GM19035 (cell line): ENCODE results near the gene ZNRF3.

ENCODE experiments used
- ATAC-seq: cut with Tn5 transposase; IDR thresholded peaks from one replicate; pipeline ENCODE4 v1.9.1; 2021; ENCODE audit not compliant: unreplicated experiment

The ZNRF3 gene

GRCh38 chr22:28950617-28951411 lies 67.4 kb downstream of the ZNRF3 start:
- ATAC-seq = no peak

GRCh38 chr22:28951530-28951929 lies 68.2 kb downstream of the ZNRF3 start:
- ATAC-seq = no peak

DNA sequence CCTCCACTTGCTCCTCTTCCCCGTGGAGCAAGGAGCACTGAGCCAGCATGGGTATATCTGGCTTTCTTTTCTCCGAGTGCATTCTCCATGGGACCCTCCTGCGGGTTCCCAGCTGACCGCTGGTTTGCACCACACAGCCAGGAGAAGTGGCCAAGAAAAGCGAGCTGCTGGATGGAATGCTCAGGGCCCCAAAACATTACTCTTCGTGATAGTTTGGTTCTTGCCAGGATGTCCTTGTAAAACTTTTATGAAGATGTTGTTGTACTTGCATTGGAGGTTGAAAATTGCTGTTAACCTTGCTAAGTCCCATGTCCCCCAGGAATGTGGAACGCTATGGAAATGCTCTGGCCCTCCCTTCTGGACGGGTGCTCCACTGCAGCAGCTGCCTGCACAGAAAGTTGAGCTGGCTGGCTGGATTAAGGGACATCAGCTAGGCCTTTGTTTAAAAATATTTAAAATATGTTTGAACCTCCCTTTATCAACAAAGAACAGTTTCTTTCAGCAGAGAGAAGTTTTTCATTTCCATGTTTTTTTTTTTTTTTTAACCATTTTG lies 68.7 kb downstream of the ZNRF3 start:
- ATAC-seq = no peak

GRCh38 chr22:28952857-28953256 lies 69.5 kb downstream of the ZNRF3 start:
- no peak for ATAC-seq

GRCh38 chr22:28953403-28953802 lies 70.0 kb downstream of the ZNRF3 start:
- ATAC-seq = no peak

- ATAC-seq = no peak
Measured at GRCh38 chr22:28953976-28954880, 70.9 kb downstream of the ZNRF3 start.

- ATAC-seq = no peak
Measured at GRCh38 chr22:28955817-28956216, 72.4 kb downstream of the ZNRF3 start.

DNA sequence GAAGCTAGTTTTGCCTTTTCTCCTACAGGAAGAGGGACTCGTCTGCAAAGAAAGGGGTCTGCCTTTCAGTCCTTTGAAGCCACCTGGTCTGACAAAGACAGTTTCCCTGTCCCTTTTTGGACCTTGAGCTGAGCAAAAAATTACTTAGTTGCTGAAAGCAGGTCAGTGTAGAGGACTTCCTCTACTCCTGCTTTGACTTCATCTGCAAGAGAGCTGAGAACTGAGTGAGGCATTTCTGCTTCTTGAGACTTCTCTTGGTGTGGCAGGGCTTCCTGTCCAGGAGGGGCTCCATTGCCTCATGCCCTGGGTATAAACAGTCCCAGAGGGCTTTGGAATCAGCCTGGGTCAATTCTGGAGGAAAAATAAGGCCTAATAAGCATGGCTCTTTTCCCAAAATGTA lies 73.1 kb downstream of the ZNRF3 start:
- no peak for ATAC-seq

- no peak for ATAC-seq
Measured at GRCh38 chr22:28958611-28959010, 75.2 kb downstream of the ZNRF3 start.

DNA sequence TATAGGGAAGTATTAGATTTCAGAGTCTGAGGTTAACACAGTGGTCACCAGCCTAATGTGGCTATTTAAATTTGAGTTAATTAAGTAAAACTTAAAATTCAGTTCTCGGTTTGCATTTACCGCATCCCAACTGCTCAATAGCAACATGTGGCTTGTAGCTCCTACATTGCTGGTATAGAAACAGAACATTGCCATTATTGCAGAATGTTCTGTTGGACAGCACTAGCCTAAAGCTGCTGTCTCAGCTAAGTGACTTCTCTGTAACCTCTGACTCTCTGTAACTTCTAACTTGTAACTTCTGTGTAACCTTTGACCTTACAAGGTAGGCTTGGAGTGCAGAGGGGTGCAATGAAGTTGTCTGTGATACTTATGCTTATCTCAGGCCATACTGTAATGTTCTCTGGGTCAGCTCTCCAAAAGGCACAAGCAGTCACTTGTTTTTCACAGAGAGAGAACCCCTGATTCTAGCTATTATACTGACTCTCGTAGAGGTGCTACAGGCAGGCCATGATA lies 78.7 kb downstream of the ZNRF3 start:
- no peak for ATAC-seq

DNA sequence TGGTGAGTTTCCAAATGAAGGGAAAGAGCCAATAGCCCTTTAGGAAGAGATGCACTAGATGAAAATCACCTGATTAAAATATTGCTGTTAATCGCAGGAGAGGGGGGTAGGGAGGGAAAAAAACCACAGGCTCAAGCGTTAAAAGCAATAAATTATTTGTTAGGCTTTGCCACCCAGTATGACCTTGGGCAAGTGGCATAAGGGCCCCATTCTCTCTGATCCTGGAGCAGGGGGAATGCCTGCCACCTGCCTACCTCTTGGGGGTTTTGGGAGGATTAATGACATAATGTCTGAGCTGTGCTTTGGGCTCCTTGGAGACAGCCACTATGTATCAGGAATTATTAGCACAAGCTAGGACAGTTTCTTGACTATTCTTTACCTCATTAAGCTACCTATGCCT lies 80.0 kb downstream of the ZNRF3 start:
- no peak for ATAC-seq

DNA sequence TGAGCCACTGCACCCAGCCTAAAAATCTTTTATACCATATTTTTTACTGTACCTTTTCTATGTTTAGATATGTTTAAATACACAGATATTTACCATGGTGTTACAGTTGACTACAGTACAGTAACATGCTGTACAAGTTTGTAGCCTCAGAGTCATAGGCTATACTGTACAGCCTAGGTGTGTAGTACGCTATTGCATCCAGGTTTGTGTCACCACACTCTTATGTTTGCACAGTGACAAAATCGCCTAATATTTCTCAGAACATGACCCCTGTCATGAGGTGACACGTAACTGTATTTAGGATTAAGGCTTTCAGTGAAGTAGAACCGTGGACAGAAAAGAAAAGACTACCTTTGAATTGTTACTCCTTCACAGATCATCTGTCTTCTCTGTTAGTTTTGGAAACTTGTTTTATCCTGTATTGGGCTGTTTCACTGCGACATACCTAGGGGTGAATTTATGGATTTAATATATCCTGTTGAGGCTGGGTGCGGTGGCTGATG lies 83.8 kb downstream of the ZNRF3 start:
- ATAC-seq = no peak

GRCh38 chr22:28967969-28968368 lies 84.6 kb downstream of the ZNRF3 start:
- no peak for ATAC-seq

DNA sequence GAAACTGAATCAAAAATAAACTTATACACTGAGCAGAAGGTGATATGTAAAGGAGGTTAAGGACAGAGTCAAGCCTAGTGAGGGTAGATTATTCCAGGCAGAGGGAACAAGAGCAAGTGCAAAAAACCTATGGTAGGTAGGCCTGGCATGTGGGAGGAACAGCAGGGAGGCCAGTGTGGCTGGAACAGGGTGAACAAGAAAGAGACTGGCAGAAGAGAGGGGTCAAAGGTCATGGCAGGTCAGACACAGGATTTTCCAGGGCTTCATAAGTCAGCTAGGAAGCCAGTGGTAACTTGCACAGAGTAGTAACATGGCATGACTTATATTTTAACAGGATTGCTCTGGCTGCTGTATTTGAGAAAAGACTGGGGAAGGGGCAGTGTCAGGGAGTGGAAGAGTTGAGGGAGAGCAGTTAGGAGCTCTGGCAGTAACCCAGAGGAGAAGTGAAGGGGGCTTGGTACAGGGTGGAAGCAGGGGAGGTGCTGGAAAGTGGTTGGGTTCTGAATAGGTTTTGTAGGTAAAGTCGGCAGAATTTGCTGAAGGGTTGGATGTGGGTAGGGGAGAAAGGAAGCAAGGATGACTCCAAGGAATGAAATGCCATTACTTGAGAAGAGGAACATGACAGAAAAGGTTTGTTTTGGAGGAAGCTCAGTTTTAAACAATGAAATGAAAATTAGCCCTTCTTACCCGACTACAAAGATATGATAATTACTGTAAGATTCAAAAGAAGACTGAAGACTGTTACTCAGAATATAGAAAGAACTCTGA lies 86.2 kb downstream of the ZNRF3 start:
- ATAC-seq = no peak

- ATAC-seq = no peak
Measured at GRCh38 chr22:28973352-28973751, 90.0 kb downstream of the ZNRF3 start.

DNA sequence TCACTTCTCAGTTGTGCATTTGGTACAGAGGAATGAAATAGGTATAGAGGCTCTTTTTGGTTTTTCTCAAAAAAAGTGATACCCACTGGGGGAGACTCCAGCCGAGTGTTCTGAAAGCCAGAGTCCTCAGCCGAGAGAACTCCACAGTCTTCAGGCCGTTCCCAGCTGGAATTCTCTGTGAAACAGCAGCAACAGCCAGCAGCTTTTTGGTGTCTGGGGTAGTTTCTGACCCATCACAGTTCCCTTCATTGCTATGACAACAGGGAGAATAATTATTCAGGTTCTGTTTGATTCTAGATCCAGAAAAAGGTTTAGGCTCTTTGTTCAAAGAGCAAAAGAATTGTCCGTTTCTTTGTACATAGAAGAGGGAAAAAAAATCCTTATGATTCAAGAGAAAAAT lies 93.7 kb downstream of the ZNRF3 start:
- ATAC-seq = no peak

- no peak for ATAC-seq
Measured at GRCh38 chr22:28977481-28977971, 94.2 kb downstream of the ZNRF3 start.

- no peak for ATAC-seq
Measured at GRCh38 chr22:28978158-28978557, 94.8 kb downstream of the ZNRF3 start.

DNA sequence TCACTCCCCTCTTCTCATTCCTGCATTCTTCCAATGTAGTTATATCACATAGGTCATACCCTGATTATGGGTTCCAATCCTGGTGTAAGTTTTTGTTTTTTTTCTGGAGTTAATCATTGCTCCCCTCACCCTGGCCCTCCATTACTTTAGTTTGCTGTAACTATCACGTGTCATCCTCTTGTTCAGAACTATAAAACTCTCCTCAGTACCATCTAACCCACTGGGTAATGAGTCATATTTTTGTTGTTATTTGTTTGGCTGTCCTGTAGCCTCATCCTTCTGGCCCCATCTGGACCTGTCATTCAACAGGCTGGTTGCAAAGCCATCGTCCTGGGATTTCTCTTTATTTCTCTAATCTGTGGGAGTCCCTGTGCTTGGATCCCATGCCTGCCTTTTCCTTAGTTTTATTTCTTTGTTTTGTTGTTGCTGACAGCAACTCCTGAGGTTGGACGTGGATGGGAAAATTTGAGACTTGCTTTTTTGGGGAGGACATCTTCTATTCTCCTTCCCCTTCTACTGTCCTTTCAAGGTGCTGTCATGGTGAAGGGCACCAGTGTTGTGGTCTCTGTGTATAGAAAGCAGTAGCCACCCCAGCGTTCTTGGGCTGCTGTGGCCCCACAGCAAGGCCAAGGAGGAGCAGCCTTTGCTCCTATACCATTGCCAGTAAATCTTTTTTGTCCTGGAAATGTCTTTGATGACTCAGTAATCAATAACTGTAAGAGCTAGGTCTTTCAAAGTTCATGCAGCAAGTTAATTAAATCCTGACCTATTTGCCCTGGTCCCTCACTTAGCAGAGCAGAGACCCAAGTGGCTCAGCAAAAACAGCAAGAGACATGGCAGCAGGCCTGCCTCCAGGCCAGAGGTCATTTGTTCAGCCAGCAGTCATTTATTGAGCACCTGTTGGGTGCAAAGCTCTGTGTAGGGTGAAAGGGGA lies 95.8 kb downstream of the ZNRF3 start:
- ATAC-seq = no peak
